Activated CD8-positive, alpha-beta memory T cell treated with anti-CD3 and anti-CD28 coated beads for 4 hours (primary cell): ENCODE measurements around the gene KCNQ1OT1.

Source experiments
- DNase-seq, 2 donors: peaks; one replicate each; pipeline ENCODE4 v3.0.0-alpha.2; 2020; ENCODE audit warnings: low read depth in 2 of 2

KCNQ1OT1 gene

DNA sequence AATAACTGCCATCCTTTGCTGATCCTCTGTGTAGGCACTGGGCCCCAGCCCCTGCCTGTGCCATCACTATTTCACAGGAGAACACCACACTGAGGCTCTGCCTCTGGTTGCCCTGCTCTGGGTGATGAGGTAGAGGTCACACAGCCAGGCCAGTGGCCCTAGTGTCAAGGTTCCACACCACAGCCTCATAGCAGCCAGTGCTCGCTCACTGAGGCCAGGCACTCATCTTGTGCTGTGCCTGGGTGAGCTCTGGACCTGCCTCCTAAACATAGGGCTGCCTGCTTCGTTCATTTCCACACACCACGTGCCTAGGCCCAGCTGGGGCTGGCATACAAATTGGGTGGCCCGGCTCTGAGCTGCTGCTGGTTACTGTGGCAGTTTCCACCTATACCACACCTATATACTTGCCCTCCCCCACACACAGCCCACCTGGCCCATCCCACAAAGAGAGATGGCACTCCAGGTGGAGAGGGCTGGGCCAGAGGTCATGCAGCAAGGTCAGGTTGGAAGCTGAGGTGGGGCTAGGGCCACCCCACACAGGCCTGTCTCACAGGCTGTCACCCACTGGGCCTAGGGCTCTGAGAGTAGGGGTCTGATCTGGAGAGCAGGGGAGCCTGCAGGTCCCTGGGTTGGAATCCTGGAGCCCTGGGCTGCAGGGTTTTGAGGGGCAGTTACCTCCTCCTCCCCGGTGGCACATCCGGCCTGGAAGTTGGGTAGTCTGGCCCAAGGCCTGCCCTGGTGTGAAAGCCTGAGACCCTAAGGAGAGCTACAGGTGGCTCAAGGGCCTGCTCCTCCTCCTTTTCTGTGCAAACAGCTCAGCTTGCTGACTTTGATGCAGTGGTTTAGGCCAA is 11.2 kb downstream of the KCNQ1OT1 start:
- no peak for DNase-seq

DNA sequence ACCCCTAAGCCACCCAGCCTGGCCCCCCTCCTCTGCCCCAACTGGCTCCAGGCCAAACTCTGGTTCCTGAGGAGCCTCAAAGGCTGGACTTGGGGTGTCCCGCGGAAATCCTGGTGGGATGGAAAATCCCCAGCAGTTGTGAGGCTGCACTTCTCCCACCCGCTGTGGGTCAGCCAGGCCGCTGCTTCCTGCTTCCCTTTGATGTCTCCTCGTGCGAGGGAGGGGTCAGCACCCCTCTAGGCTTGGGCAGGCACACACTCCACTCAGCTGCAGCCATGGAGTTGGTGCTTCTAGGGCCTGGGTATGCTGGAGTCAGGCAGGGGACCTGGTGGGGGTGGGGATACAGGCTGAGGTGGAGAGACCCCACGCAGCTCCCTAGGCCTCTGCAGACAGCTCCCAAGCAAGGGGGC is 12.0 kb downstream of the KCNQ1OT1 start:
- DNase-seq = no peak

DNA sequence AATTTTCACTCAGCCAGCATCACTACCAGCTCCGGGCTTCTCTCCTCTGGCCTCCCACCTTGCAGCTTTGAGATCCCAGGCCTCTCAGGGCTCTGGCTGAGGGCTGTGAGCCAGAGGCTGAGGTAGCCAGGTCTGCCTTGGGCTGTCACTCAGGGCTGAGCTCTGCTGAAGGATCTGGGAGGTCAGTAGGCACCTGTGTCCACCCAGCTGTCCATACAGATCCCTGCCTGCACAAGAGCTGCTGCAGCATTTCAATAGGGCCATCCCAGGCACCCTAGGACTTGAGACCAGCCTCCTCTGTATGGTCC is 12.6 kb downstream of the KCNQ1OT1 start:
- no peak for DNase-seq

DNA sequence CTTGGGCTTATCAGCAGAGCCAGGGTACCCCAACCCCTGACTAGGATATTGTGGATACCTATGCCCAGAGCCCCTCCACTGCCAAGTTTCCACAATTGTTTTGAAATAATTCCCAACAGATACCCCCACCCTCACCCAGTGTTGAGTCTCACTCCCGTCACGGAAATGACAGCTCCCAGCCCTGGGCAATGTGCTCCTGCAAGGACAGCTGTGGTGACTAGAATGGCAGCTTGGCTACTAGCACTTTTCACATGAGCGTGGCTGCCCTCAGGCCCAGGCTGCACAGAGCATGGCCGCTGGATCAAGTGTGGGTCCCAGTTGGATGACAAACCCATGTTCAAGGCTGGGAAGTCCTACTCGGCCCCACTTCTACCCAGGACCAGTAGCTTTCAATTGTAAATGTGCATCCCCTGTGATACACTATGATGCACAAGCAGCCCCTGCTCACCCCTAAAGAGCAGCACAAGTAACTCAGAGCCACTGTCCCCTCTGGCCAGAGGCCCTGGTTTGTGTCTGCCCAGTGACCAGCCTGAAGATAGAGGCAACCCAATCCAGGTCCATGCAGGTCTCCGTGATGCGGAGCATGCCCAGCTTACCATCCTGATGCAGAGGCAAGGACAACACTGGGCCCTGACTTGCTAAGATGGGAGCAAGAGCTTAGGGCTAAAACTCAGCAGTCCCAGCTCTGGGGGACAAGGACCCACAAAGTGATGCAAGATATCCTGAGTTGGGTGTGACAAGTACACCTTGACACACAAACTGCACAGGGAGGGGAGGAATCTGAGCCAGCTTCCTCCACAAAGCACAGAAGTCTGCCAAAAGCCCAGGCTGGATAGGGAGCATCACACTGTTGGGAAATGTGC is 13.2 kb downstream of the KCNQ1OT1 start:
- no peak for DNase-seq

- no peak for DNase-seq
Observed at GRCh38 chr11:2685566-2686359, 14.0 kb downstream of the KCNQ1OT1 start.

DNA sequence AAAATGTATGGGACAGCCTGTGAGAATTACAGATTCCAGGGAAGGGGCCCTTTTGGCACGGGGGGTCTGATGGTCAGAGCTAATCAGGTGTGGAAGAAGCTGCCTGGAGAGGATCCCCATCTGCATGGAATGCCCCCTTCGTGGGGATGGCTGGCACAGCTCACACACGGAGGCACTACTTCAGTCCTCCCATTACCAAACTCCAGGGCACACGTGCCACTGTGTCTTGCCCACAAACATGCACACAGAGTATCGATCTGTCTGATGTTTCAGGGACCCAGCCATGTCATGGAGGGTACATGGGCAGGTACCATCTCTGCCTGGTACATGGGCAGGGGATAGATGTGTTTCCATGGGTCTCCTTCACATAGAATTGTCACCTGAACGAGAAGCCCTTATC is 14.7 kb downstream of the KCNQ1OT1 start:
- DNase-seq = no peak

DNA sequence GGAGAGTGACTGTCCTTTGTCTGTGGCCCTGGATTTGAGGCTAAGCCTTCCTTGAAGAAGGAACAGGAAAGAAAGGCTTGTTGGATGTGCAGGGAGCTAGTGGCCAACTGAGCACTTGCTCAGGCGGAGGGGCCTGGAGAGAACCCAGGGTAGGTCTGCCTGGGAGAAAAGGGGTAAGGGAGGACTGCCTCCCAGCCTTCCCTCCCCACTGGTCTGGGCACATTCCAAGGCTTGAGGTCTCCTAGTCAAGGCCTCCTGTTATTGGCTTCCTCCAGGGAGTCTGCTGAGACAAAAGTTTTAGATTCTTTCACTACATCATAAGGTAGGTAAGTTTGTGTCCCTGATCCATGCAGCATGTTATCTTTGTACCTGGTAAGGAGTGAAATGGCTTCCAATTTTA is 15.2 kb downstream of the KCNQ1OT1 start:
- no peak for DNase-seq

DNA sequence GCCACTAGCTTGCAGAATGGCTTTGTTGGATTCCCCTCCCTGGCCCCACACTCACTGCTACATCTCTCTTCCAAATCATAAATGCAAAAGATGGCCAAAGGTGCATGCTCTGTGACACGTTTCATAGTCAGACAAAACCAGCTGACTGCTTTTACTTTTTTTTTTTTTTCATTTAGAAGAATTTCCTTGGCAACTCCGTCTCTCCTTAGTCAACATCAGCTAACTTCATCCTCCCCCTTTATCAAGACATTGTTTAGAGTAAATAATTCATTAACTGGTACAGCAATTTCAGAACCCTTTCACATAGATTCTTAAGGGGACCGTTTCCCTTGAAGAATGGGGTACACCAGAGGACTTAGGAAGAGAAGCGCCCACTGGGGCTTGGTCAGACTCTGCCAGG is 16.0 kb downstream of the KCNQ1OT1 start:
- no peak for DNase-seq

DNA sequence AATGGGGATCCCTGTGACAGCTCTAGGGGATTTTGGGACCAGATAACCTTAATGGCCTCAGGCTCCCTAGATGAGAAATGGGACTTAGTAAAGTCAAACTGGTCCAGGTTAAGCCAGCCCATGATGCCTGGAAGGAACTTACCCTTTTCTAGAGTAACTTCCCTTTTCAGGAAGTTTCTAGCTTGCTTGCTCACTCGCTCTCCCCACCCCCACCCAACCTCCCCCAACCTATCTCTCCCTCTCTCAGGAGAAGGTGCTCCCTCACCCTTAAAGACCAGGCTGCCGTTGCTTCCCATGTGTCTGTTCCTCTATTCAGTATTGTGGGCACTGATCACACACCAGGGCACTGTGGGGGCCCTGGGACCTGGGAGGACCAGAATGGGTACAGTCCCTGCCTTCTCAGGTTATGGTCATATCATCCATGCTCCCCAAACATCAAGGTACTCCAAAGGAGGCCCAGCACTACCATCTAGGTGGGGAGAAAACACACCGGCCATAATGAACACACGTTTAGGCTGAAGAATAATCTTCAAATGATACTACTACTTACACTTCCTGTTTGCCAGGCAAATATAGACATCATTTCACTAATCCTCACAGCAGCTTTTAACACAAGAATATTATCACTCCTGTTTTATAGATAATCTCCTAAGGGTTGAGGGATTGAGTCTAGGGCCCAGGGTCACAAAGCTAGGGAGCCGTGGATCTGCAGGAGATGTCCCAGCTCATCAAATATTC is 18.2 kb downstream of the KCNQ1OT1 start:
- no peak for DNase-seq

GRCh38 chr11:2679011-2679676 is 20.6 kb downstream of the KCNQ1OT1 start:
- no peak for DNase-seq

DNA sequence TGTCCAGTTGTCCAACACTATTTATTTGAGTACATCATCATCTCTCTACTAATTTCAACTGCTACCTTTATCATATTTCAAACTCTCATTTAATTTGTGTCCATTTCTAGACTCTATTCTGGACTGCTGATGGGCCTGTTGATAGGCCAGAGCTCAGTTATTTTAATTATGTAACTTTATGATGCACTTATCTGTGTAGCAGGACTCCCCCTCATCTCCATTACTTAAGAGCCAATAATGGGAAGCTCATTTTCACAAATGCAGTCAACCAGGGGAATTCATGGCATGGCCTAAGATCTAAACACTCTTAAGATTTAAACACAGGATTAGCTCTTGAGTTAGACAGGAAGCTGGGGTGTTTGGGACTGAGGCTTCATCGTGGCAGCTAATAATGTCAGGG is 21.4 kb downstream of the KCNQ1OT1 start:
- DNase-seq = no peak

DNA sequence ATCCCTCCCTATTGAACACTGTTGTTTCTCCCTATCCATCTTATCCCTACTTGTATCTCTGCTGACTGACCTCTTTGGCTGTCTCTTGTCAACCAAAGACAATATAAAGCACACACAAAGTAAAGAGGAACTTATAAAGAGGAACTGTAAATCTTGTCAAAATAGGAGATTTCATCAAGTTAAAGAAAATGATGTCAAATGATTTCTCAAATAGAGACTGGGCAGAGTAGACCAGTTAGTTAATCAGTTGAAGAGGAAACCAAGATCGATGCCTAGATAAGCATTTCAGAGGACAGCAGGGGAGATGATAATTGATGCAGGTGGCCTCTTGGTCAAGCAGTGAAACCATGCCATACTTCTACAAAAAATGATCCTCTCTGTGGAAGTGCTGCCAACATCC is 22.7 kb downstream of the KCNQ1OT1 start:
- no peak for DNase-seq

DNA sequence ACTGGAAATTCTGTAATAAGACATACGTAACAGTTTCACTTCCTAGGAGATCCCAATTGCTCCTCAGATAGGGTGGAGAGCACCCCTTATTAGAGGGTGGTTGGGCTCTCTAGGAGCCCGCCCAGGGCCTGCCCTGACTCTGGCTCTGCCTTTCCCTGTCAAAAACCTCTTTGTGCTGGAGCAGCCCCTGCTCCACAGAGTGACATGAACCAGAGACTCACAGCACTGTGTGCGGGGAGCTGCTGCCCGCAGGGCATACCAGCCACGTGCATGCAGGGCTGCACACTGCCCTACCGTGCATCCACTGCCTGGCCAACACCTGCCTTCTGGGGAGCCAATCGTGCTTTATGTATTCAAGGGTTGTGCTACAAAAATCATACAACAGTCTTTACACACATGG is 24.3 kb downstream of the KCNQ1OT1 start:
- no peak for DNase-seq

DNA sequence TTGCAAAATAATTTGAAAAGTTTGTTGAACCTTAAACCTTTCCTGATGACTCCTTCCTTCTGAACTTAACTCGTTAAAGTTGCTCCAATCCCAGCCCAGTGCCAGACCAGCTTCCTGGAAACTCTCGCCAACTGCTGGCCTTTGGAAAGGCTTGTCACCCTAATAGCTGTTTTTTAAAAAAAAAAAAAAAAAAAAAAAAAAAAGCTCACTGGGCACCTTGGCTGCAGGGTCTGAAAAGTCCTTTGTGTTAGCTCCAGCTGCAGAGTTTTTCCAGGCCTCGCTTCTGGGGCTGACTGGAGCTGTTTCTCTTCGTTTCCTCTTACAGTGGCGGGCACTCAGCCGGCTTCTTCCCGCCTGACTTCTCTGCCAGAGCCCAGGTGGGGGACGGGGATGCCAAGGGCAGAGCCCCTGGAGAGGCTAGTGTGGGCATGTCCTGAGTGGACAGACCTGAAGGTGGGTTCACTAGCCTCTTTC is 25.1 kb downstream of the KCNQ1OT1 start:
- no peak for DNase-seq

DNA sequence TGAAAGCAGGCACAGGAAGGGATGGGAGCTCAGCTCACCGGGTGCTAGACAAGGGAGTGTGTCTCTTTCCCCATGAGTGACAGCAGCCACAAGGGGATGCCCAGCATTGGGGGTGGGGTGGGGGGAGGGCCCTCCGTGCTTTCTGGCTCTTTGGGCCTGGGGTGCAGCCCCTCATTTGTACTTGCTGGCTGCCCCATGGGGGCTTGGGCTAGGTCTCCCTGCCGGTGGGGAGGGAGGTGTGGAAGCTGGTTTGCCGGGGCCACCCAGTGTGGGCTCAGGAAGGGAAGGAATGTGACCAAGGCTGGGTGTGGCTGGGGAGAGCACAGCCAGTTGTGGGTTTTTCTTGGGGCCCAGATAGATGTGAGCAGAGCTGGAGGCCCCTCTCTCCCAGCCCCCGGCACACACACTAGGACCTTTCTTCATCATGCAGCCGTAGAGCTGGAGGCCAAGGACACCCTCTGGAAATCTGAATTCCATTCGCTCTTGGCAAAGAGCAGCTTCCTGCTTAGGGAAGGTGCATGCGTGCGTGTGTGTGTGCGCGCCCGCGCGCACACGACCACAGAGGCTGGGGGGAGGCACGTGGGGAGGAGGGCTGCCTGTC is 25.8 kb downstream of the KCNQ1OT1 start:
- no peak for DNase-seq

DNA sequence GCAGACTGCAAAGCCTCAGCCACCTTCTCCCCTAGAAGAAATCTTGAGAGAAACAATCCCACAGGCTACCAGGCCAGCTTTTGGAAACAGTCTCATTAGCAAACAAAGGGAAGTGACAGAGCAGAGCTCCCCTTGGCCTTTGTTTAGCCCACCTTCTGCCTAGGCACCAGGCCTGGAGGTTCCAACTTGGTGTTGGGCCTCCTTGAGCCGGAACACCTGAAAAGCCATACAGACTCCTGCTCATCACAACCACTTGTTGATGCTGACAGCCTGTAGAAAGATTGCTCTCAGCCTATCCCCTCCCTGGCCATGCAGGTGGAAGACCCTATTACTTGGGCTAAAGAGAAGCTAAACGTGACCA is 26.6 kb downstream of the KCNQ1OT1 start:
- no peak for DNase-seq

DNA sequence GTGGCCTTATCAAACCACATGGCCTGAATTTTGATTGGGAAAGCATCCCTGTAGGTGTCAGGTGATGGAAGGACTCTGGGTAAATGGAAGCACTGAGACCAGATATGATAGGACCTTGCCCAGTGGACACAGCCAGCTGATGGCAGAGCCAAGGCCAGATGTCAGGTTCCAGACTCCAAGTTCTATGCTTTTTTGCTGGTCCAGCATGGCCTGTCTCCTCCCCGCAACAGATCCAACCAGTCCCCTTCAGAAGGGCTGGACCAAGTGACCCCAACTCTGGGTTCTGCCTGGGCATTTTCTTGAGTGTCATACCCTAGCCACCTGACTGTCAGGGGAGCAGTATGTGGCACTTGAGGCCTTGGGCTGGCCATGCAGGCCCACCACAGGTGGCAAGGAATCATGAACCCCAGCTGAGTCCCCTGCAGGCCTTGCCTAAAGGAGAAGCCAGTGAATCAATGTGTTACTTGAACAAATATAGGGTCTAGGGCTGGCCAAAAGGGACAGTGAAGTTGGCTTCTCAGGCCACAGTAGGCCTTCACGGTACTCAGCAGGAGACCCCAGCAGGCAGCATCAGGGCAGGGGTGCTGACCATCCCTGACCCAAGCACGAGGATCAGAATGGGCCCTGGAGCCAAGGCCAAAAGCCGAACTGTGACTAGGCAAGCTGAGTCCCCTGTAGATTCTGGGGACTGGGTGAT is 27.1 kb downstream of the KCNQ1OT1 start:
- no peak for DNase-seq

DNA sequence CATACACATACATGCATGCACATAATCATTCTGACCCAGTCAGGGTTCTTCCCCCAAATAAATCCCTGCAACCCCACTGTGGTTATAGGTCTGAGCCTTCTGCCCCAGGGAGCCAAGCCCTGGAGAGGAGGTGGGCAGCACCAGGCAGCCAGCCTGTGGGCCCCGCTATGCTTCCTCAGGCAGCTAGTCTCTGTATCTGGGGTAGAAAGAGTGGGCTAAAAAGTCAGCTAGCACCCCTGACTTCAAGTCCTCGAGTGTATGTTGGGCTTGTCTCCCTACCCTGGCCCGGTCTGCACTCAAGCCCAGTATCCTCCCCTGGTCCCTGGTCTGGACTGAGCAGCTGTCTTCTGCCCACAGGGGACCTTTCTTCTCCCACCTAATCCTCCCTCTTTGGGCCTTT is 28.0 kb downstream of the KCNQ1OT1 start:
- DNase-seq = no peak

DNA sequence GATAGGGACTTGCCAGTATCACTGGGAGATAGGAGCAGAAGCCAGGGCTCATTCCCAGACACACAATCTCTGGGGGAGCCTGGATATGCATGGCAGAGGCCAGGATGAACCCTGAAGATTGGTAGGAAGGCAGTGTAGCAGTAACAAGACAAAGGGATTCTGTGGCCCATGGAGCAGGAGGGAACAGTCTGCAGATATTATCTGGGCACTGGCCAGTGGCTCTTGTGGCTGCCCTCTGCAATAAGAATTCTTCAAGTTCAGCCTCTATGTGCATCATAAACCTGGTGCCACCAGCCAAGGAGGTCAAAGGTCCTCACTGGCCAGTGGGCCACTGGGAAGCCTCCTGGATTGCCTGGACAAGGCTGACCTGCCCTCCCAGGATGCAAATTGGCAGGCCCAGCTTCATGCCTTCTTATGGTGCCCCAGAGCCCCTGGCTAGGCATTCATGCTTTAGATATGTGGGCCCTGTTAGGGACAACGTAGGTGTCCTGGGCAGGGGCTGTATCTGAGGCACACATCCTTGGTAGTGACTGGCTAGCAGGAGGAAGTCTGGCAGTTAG is 29.2 kb downstream of the KCNQ1OT1 start:
- DNase-seq = no peak
